Inflammatory macrophage treated with lipopolysaccharide for 4 hours (primary cell): ENCODE measurements around the gene BCL2L1.
"Not testable (repeated sequence)": the region's sequence is repeated elsewhere in the genome, so short reads cannot be mapped to it uniquely, and the experiment has no call there.

Source experiments
- DNase-seq: peaks from one replicate; pipeline ENCODE4 v3.0.0-alpha.2; 2020

BCL2L1 gene

GRCh38 chr20:31673943-31674463, 48.7 kb downstream of the BCL2L1 start:
- peak; percentile 26 for DNase-seq

- DNase-seq = no peak
Measured at GRCh38 chr20:31673435-31673834, 49.2 kb downstream of the BCL2L1 start.

GRCh38 chr20:31671324-31671723, 51.3 kb downstream of the BCL2L1 start:
- peak; percentile 5 for DNase-seq

GRCh38 chr20:31670371-31671228, 52.1 kb downstream of the BCL2L1 start:
- DNase-seq = no peak

GRCh38 chr20:31669876-31670275, 52.8 kb downstream of the BCL2L1 start:
- DNase-seq = no peak

- not testable (repeated sequence) for DNase-seq
Measured at GRCh38 chr20:31668944-31669343, 53.7 kb downstream of the BCL2L1 start.

GRCh38 chr20:31667315-31668285, 55.1 kb downstream of the BCL2L1 start:
- peak; percentile 71 for DNase-seq

- DNase-seq = peak; percentile 81
Measured at GRCh38 chr20:31666258-31667042, 56.2 kb downstream of the BCL2L1 start.

GRCh38 chr20:31665753-31666152, 56.9 kb downstream of the BCL2L1 start:
- DNase-seq = no peak

- no peak for DNase-seq
Measured at GRCh38 chr20:31664696-31665354, 57.8 kb downstream of the BCL2L1 start.

GRCh38 chr20:31663838-31664695, 58.6 kb downstream of the BCL2L1 start:
- DNase-seq = no peak

- no peak for DNase-seq
Measured at GRCh38 chr20:31663524-31663837, 59.2 kb downstream of the BCL2L1 start.

GRCh38 chr20:31662372-31662854, 60.3 kb downstream of the BCL2L1 start:
- no peak for DNase-seq

GRCh38 chr20:31661625-31662371, 60.9 kb downstream of the BCL2L1 start:
- peak; percentile 69 for DNase-seq

GRCh38 chr20:31654534-31654933, 68.1 kb downstream of the BCL2L1 start:
- no peak for DNase-seq

GRCh38 chr20:31653561-31653960, 69.1 kb downstream of the BCL2L1 start:
- DNase-seq = no peak

- no peak for DNase-seq
Measured at GRCh38 chr20:31652917-31653396, 69.7 kb downstream of the BCL2L1 start.

- not testable (repeated sequence) for DNase-seq
Measured at GRCh38 chr20:31648104-31648503, 74.6 kb downstream of the BCL2L1 start.

- DNase-seq = no peak
Measured at GRCh38 chr20:31644701-31645100, 78.0 kb downstream of the BCL2L1 start.

- DNase-seq = no peak
Measured at GRCh38 chr20:31643522-31643921, 79.1 kb downstream of the BCL2L1 start.
